HG02885 (cell line): Measurements from ENCODE around the gene NPLOC4.

ENCODE experiments used
- ATAC-seq: cut with Tn5 transposase; IDR thresholded peaks from one replicate; pipeline ENCODE4 v1.9.1; 2021; ENCODE audit warnings: mild to moderate bottlenecking; ENCODE audit not compliant: unreplicated experiment, poor library complexity

Gene NPLOC4

DNA sequence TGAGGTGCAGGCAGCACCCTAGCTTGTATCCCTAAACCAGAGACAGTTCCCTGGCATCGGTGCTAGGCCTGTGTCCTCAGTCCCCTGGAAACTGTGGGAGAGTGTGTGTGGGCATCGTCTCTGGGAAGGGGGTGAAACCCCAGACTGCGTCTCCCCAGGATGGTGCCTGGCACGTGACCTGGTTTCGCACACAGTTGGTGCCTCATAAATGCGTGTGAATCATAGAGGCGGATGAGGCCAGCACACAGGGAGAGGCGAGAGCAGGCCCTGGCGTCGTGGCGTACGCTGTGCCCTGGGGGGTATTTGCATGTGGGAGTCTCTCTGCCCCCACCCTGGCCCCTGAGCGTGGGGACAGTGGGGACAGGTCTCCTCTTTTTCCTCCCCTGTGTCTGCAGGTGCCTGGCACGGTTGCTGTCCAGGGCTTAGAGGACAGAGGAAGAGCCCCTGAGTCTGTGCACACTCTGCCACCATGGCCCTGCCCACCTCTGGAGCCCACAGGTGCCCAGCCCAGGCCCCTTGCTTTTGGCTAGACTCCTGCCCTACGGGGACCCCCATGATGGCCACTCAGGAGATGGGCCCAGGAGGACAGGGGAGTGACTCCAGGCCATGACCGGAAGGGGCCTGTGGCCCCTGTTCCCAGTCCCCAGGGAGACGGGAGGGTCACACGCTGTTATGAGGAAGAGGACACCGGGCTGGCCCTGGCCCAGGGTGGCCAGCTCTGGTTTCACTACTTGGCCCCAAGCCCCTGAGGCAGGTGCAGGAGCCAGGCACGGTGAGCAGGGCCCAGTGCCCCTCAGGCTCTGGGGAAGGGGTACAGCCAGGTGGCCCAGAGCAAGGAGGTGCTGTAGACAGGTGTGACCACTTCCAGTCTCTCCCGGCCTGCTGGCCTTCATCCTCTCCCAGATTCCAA lies 110.0 kb downstream of the NPLOC4 start:
- ATAC-seq: no peak

DNA sequence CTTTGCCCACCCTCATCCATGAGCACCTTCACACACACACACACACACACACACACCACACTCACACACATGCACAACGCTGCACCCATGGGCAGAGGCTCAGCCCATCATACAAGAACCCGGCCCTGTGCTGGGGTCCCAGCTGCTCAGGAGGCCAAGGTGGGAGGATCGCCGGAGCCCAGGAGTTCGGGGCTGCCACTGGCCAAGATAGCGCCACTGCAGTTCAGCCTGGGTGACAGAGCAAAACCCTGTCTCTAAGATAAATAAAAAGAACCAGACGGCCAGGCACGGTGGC lies 112.1 kb downstream of the NPLOC4 start:
- ATAC-seq: no peak

DNA sequence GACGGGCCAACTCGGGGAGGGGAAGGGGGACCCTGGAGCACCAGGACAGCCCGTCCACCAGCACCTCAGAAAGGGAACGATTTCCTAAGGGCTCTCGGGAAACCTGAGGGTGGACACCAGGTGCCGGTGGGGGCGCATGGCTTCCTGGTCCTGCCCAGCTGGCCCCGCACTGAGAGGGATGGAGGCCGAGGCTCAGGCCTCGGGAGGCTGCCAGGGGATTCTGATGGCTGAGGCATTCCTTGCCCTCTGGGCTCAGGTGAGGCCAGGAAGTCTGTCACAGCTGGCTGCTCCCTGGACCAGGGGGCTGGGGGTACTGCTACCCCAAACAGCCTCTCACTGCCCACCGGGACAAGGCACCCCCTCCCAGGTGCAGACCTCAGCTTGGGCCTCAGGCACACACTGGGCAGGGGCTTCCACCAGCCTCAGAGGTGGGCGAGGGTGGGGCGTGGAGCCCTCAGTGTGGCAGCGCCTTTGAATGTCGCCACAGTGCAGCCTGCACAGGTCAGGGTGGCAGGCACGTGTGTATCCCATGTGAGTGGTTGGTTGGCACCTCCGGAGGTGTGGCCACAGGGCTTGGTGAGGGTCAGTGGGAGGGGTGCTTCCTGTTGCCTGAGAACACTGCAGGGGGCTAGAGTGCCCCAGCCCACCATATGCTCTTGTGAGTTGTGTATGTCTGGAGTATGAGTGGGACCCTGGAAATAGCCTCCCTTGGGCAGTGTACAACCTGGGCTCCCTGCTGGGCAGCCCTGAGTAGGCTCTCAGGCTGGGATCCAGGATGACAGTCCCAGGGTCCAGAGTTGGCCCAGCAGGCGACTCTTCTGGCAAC lies 112.7 kb downstream of the NPLOC4 start:
- ATAC-seq: no peak

DNA sequence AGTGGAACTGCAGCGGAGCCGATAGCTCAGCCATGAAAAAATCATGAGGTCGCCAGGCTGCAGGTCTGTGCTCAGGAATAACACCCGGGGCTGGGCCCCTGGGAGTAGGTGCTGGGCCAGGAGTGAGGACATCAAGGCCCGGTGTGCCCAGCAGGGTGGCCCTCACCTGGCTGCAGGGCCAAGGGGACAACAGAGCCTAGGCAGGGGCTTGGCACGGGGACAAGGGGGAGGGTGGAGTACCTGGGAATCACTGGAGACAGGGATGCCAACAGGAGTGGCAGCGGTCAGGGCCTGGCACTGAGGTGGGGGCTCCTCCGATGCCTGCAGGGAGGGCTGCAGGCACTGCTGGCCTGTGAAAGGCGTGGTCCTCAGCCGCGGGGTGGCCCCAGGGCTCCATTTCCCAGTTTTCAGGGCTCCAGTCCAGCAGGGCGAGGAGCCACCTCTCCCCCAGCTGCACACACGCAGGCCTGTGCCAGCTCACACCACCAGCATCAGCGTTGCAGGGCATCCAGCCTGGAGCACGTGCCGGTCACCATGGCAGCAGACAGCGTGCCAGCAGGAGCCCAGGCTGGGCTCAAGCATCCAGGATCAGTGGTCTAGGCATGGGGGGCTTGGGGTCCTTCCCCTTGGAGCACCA lies 113.4 kb downstream of the NPLOC4 start:
- ATAC-seq: no peak

DNA sequence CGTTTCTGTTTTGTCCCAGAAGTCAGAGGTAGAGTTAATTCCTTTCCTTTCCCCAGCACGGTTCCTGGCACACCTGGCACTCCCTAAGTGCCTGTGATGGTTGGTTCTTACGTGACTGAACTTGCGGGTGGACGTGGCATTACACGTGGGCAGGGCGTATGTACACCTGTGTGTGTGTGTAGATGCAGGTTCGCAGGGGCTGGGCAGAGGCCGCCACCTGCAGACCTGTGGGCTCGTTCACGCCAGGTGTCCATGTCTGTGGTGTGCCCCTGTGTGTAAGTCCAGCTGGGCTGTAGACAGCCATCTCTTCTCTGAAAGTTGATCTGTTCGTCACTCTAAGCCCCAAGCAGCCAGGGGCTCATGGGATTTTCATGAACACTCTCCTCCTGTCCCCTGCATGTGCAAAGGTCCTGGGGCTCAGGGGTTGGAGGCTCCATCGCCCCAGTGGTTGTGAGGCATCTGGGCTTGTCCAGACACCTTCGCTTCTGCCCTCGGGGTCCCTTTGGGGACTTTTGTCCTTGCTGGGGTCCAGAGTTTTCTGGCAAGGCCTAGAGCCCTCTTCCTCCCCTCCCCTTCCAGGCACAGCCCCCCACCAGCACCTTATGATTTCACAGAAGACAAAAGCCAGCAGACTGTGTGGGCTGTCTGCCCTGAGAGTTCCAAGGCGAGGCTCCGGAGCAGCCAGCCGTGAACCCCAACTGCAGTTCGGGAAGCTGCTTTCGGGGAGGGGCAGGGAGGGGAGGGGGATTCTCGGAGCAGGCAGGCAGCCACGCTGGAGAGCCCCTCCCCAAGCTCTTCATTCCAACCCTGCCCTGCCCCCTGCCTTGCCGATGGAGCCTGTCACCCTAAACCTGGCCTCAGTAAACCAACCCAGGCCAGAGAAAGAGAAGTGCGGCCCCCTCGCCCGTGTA lies 114.2 kb downstream of the NPLOC4 start:
- no peak for ATAC-seq

DNA sequence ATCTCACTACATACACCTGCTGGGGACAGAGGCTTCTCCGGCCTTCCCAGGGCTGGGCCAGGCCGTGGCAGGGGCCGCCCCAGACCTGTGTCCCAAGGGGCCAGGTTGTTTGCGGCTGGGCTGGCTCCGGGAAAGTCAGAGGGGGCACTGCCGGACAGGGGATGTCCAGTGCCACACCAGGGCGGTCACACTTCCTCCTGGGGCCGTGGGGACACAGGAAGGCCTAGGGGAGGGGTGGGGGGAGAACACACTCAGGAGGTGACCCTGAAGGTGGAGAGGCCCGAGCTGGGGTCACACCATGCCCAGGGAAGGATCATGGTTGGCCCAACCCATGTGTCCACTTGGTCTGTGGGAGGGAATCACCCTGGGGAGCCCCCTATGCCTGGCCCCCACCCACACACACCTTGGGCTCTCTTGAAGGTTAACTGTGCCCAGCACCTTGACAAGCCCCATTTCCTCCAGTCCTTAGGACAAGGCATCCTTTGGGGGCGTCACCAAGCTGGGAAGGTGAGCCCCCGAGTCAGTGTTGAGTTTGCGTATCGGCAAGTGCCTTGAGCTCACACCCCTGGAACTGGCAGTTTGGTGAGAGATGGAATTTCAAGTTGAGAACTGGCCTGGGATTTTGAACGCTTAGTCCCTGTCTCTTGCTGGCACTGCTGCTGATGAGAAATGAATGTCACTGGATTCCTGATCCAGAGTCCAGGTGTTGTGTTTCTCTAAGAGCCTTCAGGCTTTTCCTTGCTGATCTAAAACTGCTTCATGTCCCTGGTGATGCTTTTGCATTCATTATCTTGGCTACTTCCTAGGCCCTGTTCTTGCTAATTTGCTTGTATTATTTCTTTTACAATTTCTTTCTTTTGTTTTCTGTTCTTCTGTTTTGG lies 116.7 kb downstream of the NPLOC4 start:
- ATAC-seq: no peak

DNA sequence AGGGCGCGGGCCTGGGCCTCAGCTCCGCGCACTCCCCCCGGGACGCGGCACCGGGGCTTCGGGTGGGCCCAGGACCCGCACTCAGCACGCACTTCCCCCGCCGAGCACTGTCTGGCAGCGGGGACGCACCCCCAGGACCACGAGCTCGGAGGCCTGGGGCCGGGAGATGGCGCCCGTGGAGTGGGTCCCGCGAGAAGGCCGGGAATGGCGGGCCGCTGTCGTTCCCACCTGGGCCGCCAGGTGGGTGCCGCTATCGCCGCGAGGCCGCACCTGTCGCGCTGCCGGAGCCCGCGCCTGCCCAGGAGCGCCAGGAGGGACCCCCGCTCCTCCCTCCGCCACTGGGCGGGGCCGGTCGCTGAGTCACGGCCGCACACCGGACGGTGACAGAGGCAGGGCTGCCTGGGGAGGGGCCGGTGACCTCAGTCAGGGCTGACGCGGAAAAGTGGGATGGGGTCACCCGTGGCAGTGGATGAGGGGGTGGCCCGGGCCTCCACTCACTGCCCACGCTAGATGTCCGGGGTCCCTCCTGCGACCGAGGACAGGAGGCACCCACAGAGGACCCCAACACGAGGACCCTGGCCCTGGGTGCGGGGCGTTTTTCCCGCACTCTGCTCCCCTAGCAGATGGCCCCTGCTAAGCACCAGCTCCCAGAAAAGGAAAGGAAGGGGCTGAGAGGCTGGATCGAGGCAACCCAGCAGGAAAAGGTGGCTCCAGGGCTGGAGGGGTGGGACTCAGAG lies 117.5 kb downstream of the NPLOC4 start:
- ATAC-seq: no peak

DNA sequence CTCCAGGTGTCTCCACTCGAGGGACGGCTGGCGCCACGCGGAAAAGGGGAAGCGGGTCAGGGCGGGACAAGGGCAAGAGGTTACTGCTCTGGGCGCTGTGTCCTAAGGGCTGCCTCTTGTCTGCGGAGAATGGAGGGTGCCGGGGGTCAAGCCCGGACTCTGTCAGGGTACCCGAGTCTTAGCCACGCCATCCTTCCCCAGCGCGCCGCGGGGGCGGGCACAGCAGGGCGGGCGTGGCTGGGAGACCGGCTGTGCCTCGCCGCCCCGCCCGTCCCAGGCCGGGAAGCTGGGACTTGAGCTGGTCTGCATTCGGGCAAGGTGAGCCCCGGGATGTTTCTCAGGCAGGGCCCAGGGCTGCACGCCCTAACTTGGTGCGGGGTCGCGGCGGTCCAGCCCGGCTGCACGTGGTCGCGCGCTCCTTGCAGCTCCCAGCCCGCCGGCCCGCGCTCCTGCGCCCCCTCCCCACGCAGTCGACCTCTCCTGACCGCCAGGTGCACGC lies 118.1 kb downstream of the NPLOC4 start:
- no peak for ATAC-seq

DNA sequence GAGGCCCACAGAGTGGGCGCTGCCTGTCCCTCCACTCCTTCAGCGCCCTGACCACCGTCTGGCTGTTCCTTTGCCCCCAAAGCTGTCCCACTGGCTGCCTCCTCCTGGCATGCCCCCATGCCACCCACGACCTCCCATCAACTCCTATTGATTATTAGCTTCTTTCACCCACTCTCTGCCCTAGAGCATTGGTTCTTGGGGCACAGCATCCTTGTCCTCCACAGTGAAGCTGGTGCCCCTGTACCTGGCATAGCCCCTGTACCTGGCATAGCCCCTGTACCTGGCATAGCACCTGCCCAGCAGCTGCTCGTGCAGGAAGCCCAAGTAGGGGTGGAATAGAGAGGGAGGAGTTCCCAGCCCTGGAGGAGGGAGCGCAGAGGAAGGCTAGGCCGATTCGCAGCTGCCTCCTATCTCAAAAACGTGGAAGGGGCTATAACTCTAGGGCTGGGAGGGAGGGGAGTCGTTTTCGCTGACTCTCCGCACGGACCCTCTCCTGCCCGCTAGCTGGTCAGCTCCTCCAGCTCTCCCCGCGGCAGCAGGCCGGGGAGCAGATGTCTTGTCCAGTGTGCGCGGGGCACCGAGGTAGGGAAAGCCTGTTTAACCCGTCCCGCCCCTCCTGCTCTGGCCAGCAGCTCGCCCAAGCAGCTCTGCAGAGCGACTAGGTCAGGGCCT lies 118.7 kb downstream of the NPLOC4 start:
- no peak for ATAC-seq

DNA sequence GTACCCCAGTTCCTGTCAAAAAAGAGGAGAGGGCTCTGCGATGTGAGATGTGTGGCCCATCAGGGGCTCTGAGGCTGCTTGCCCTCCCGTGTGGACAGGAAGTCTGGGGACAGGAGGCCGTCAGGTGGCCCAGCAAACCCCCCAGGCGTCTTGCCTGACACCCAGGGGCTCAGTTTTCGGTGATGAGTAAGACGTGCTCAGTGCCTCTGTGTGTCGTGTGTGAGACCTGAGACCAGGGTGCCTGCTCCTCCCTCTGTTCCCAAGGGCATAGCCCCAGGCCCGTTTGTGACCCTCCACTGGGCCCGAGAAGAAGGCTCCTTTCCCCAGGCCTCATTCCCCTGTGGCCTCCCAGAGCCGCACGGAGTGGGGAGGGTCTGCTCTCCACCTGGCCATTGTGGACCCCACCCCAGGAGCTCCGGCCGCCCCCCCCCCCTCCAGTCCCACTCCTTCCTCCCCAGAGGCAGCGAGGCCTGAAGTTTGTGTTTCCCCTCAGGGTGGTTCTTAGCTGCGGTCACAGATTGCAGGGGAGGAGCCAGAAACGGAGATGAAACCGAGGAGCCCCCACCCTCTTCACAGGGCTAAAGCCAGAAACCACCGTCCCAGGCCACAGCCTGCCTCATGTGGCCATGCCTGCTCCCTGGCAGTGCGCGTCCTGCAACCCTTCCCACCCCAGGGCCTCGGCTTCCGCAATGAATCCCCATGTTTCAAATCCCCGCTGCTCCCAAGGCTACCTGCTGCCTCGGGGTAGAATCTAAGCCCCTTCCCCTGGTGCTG lies 119.4 kb downstream of the NPLOC4 start:
- peak; percentile 20 for ATAC-seq

DNA sequence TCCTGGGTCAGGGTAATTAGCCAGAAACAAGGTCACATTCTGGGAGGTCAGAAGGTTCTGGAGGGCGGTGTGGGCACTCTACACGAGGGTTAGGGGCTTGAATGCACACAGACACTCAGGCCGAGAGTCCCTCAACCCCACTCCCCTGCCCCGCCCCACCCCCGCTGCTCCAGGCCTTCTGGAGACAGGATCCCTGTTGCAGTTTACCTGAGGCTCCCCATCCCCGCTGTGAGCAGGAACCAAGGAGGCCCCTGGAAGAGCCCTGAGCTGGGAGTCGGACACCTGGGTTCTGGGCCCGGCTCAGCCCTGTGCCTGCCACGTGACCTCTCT lies 119.9 kb downstream of the NPLOC4 start:
- no peak for ATAC-seq

DNA sequence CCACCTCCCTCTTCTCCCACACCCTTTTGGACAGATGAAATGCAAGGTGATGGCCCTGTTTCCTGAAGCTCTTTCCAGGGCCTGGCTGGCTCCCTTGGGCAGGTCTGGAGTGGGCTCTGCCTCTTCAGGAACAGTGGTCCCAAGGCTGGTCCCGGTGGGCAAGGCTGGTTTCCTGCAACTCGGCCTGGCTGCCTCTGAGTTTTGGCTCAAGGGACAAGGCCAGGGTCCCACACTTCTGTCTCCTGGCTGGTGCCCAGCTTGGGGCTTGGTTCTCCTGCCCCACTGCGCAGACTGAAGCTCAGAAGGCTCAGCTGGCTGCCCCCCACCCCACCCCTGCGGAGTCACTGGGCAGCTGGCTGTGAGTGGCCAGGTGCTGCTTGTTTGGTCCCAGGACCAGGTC lies 120.5 kb downstream of the NPLOC4 start:
- no peak for ATAC-seq

DNA sequence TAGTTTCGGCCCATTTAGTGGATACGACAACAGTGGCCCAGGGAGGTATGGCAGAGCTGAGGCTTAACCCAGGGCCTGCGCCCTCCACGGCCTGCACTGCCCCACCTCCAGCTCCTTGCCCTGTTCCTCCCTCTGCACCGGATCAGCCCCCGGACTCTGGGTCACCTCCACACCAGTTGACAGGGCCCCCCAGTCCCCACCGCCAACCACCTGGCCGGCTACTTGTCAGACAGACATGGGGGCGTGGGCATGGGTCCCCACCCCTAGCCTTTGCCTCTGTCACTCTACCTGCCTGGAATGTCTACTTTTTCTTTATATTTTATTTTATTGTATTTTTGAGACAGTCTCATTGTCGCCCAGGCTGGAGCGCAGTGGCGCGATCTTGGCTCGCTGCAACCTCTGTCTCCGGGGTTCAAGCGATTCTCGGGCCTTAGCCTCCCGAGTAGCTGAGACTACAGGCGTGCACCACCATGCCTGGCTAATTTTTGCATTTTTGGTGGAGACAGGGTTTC lies 121.3 kb downstream of the NPLOC4 start:
- ATAC-seq: no peak

DNA sequence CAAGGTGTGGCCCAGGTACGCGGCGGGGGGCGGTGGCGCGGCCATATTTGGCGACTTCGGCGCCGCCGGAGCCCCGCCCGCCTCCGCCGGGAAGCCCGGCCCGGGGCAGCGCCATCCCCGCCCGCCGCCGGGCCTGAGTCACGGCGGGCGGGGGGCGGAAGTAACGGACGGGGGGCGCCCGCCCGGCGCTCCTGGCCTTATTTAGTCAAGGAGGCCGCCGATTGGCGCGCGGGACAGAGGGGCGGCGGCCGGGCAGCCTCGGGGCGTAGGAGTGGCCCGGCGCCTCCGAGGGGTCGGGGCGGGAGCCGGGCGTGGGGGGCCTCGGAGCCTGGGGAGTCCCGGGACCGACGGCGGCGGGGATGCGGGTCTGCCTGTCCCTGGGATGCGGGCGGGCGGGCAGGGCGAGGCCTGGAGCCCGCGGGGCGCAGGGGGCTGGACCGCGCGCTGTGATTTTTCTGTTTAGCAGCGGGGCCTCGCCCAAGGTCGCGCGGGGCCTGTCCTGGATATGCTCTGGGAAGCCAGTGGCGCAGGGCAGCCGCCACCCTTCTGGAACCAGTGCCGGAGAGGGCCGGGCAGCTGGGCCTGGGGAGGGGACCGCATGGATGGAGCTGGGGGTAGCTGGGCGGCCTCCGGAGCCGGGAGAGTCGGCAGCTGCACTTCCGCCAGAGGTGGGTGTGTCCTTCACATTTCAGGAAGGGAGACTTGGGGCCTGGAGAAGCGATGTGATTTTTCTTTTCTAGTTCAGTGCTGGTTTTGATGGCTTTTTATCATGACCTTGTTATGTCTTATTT lies 122.0 kb downstream of the NPLOC4 start:
- peak; percentile 30 for ATAC-seq

DNA sequence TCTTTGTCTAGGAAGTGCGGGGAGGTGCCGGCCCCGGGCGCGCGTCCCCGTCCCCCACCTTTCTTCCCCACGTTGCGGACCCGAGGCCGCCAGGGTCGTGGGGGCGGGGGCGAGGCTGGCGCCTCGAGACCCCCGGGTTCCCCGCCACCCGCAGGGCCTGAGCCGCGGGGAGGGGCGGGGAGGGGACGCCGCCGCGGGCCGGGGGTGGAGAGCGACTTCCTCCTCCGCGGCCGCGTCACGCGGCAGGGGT lies 122.5 kb downstream of the NPLOC4 start:
- ATAC-seq: no peak

DNA sequence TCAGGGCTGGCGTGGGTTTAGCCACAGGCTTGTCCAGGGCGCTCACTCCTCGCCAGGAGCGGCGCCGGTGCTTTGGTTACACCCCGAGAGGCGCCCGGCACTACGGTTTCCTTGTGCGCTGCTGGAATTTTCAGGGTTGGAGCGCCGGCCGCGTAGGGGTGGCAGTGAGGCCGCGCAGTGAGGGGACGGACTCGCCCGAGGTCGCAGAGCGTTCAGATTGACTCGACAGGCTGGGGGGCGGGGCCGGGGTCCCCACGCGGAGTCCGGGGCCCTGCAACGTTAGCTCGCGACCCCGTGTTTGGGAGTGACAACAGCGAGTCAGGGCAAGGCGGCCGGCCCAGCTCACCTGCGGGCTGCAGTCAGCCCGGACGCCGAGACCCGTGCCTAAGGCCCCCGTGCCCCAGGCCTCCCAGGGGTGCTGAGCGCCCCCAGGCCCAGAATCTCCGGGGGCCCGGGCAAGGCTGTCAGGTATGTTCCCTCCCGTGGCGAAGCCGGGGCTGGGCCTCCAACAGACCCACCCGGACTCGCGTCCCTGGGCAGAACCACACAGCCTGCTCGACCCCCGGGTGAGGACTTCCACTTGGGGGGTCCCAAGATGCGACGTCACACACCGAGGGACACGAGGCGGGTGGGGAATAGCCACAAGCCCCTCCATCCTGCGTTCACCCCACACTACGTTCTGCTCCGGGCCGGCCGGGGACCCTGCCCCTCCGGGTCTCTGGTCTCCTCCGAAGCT lies 123.0 kb downstream of the NPLOC4 start:
- ATAC-seq: no peak
